Smooth muscle cell (in vitro differentiated cells): ENCODE data around the gene SMAP1. TPM values are rescaled to one million over a fixed set of nuclear protein-coding genes. Genes with fewer than 3 reads are reported as not detected.
A peak's percentile ranks its signal among the peaks of the same experiment; 100 is the strongest.

Experiments used
- DNase-seq: peaks from one replicate; lab custom pipeline; 2025; ENCODE audit not compliant: unreplicated experiment; lab: John Stamatoyannopoulos, UW
- H2AFZ ChIP-seq: fragments of 200-600 bp; sonication (generic); 2 replicates; pipeline ENCODE4 v1.6.0; 2016; ENCODE audit warnings: antibody characterized with exemption, low read depth, mild to moderate bottlenecking
- H3F3A ChIP-seq: fragments of 200-600 bp; sonication (generic); 2 replicates; pipeline ENCODE4 v1.6.0; 2017; ENCODE audit warnings: antibody characterized with exemption, low read depth
- H3K27ac ChIP-seq: fragments of 200-600 bp; sonication (generic); 2 replicates; pipeline ENCODE4 v1.5.1; 2016; ENCODE audit warnings: low read depth, mild to moderate bottlenecking
- H3K27me3 ChIP-seq: fragments of 200-600 bp; sonication (generic); 2 replicates; pipeline ENCODE4 v1.6.1; 2016; ENCODE audit warnings: low read depth, mild to moderate bottlenecking
- H3K36me3 ChIP-seq: fragments of 200-600 bp; sonication (generic); 2 replicates; pipeline ENCODE4 v1.5.1; 2016; ENCODE audit warnings: low read depth
- H3K4me1 ChIP-seq: fragments of 200-600 bp; sonication (generic); 2 replicates; pipeline ENCODE4 v1.5.1; 2016; ENCODE audit warnings: low read depth
- H3K4me2 ChIP-seq: fragments of 200-600 bp; sonication (generic); 2 replicates; pipeline ENCODE4 v1.6.0; 2016; ENCODE audit warnings: mild to moderate bottlenecking
- H3K4me3 ChIP-seq: fragments of 200-600 bp; sonication (generic); 2 replicates; pipeline ENCODE4 v1.5.1; 2016; ENCODE audit warnings: mild to moderate bottlenecking
- H3K79me2 ChIP-seq: fragments of 200-600 bp; sonication (generic); 2 replicates; pipeline ENCODE4 v1.6.0; 2016; ENCODE audit warnings: low read depth, mild to moderate bottlenecking
- H3K9ac ChIP-seq: fragments of 200-600 bp; sonication (generic); 2 replicates; pipeline ENCODE4 v1.6.0; 2016; ENCODE audit warnings: low read depth
- H3K9me3 ChIP-seq: fragments of 200-600 bp; sonication (generic); replicated peaks from 2 replicates; pipeline ENCODE4 v1.5.1; 2016; ENCODE audit warnings: low read depth
- H4K20me1 ChIP-seq: fragments of 200-600 bp; sonication (generic); 2 replicates; pipeline ENCODE4 v1.6.0; 2016; ENCODE audit warnings: low read depth
- whole genome bisulfite sequencing: methylation state at CpG from one replicate; pipeline ENCODE4 v1.1.7; 2016; ENCODE audit warnings: low lambda C conversion rate; 5-methylcytosine and 5-hydroxymethylcytosine counted together
- polyA plus RNA-seq: library from polyadenylated mRNA; unstranded; fragments of >200 nt; fragmentation: Nextera tagmentation; extraction: Ambion mirVana; gene quantifications from 2 replicates; pipeline ENCODE4 v1.2.1, GENCODE V29; 2016
- total RNA-seq: library from RNA; depleted of rRNA; stranded (reverse); fragments of >200 nt; gene quantifications from 2 replicates; pipeline ENCODE4 v1.2.3, GENCODE V29; 2014
- TF ChIP-seq, protein P1 (sequence below): fragments of 200-600 bp; sonication (generic); IDR thresholded peaks from 2 replicates; pipeline ENCODE4 v1.5.1; 2017; ENCODE audit warnings: borderline replicate concordance, mild to moderate bottlenecking, antibody characterized with exemption; ENCODE audit not compliant: insufficient read depth, poor library complexity, severe bottlenecking

SMAP1 gene
- total and polyA plus RNA-seq, 2 experiments from 2014 or later, result 21.7 to 39.8 TPM

DNA sequence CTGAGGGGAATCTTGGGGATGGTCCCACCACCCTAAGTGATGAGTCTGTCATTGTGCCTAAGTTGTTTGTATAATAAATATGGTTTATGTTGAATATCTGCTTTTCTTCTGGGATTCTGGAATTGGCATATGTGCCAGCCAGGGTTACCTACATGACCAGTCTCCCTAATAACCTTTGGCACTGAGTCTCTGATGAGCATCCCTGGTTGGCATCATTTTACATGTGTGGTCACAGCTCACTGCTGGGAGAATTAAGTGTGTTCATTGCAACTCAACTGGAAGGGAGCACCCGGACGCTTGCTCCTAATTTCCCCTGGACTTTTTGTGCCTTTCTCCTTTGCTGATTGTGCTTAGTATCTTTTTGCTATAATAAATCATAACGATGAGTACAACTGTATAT is 8.1 kb downstream of the SMAP1 start:
- Histone ChIP-seq H4K20me1 (peaks cover 93% of the 10 kb centered on the region), H2AFZ (no peak overlapping the region), H3K9ac (no peak overlapping the region), H3K27ac (no peak overlapping the region), H3K9me3 (no peaks in the 10 kb centered on the region), H3K79me2 (peaks cover 93% of the 10 kb centered on the region), H3K4me2 (no peak overlapping the region), H3K4me1 (peaks cover 6% of the 10 kb centered on the region), H3K27me3 (no peaks in the 10 kb centered on the region), H3K36me3 (no peaks in the 10 kb centered on the region), H3K4me3 (no peak overlapping the region), H3F3A (no peaks in the 10 kb centered on the region)
- TF ChIP-seq, protein P1, sequence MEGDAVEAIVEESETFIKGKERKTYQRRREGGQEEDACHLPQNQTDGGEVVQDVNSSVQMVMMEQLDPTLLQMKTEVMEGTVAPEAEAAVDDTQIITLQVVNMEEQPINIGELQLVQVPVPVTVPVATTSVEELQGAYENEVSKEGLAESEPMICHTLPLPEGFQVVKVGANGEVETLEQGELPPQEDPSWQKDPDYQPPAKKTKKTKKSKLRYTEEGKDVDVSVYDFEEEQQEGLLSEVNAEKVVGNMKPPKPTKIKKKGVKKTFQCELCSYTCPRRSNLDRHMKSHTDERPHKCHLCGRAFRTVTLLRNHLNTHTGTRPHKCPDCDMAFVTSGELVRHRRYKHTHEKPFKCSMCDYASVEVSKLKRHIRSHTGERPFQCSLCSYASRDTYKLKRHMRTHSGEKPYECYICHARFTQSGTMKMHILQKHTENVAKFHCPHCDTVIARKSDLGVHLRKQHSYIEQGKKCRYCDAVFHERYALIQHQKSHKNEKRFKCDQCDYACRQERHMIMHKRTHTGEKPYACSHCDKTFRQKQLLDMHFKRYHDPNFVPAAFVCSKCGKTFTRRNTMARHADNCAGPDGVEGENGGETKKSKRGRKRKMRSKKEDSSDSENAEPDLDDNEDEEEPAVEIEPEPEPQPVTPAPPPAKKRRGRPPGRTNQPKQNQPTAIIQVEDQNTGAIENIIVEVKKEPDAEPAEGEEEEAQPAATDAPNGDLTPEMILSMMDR, result no peak
- no peak for DNase-seq
- 96% methylated on average over 3 of the region's 3 CpGs for WGBS

DNA sequence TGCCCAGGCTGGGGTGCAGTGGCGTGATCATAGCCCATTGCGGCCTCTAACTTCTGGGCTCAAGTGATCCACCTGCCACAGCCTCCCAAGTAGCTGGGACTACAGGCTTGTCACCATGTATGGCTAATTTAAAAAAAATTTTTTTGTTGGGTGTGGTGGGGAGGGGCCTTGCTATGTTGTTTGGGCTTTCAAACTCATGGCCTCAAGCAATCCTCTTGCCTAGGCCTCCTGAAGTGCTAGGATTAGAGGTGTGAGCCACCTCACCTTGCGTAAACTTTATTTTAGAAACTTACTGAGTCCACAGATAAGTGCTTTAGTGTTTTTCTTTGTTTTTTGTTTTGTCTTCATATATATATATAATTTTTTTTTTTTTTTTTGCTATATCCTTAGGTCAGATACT is 9.1 kb downstream of the SMAP1 start:
- TF ChIP-seq, protein P1, result no peak
- Histone ChIP-seq H3K27me3 (no peaks in the 10 kb centered on the region), H3K4me2 (no peak overlapping the region), H4K20me1 (peaks cover 93% of the 10 kb centered on the region), H3F3A (no peaks in the 10 kb centered on the region), H3K9ac (no peak overlapping the region), H3K79me2 (peaks cover 92% of the 10 kb centered on the region), H3K9me3 (no peaks in the 10 kb centered on the region), H3K4me3 (no peak overlapping the region), H3K36me3 (no peaks in the 10 kb centered on the region), H3K27ac (no peak overlapping the region), H3K4me1 (peaks cover 6% of the 10 kb centered on the region), H2AFZ (no peak overlapping the region)
- 99% methylated on average over 3 of the region's 3 CpGs for WGBS
- DNase-seq, result no peak

DNA sequence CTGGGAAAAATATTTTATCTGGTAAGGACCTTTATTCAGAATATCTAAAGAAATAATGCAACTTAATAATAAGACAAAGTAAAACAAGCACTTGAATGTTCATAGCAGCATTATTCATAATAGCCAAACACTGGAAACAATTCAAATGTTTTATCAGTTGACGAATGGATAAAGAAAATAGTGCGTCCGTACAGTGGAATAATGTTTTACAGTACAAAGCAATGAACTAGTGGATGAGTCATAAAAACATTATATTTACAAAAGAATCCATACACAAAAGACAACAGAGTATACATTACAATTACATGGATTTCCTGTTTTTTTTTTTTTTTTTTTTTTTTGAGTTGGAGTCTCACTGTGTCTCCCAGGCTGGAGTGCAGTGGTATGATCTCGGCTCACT is 12.7 kb downstream of the SMAP1 start:
- Histone ChIP-seq H4K20me1 (peaks cover 96% of the 10 kb centered on the region), H3F3A (peaks cover 8% of the 10 kb centered on the region), H3K9ac (no peak overlapping the region), H3K36me3 (no peaks in the 10 kb centered on the region), H3K4me2 (no peak overlapping the region), H3K27ac (no peak overlapping the region), H3K27me3 (no peaks in the 10 kb centered on the region), H3K4me3 (no peak overlapping the region), H3K79me2 (peaks cover 79% of the 10 kb centered on the region), H3K9me3 (no peaks in the 10 kb centered on the region), H2AFZ (no peak overlapping the region), H3K4me1 (no peaks in the 10 kb centered on the region)
- WGBS, result 97% methylated on average over 4 of the region's 4 CpGs
- TF ChIP-seq, protein P1, result no peak
- DNase-seq, result no peak

DNA sequence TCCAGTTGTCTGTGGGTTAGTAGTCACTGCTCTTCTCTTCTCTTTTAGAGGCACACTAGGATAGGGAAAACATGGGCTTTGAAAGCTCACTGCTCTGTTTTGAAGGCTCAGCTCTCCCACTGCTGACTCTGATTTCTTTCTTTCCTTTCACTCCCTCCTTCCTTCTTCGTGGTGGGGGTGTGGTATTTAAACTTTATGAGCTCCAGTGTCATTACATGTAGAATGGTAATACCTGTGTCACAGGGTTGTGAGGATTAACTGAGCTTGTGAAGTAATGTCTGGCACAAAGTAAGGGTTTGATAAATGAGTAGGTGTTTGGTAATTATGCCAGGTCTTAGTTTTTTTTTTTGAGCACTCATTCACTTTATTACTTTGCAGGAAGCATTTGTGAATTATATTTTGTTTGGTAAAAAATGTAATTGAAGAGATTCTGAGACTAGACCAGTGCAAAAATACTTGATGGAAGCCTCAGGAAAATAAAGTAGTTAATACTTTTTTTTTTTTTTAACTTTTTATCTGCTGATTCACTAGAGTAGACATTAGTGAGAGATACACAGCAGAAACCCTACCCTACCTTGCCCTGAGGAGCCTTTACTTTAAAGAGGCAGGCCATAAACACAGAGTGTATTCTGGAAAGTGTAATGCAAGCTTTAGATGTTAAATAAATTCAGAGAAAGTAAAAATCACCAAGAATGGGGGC is 17.3 kb downstream of the SMAP1 start:
- WGBS, result 9% methylated on average over 1 of the region's 1 CpG
- H4K20me1 ChIP-seq, result peaks cover 98% of the 10 kb centered on the region
- H3K9me3 ChIP-seq, result no peaks in the 10 kb centered on the region
- DNase-seq, result no peak
- H3K4me1 ChIP-seq, result no peaks in the 10 kb centered on the region
- peaks cover 83% of the 10 kb centered on the region for H3K79me2 ChIP-seq
- no peaks in the 10 kb centered on the region for H3K36me3 ChIP-seq
- peaks cover 8% of the 10 kb centered on the region for H3F3A ChIP-seq
- no peaks in the 10 kb centered on the region for H3K27me3 ChIP-seq
- no peak overlapping the region for H3K9ac ChIP-seq
- TF ChIP-seq, protein P1, result no peak
- no peak overlapping the region for H3K4me2 ChIP-seq
- H3K4me3 ChIP-seq, result no peak overlapping the region
- H3K27ac ChIP-seq, result peak overlapping the region; percentile 17
- no peak overlapping the region for H2AFZ ChIP-seq
